Body of pancreas (tissue), 4 donors: ENCODE results near the gene SEMA6C.

Source experiments
- POLR2A ChIP-seq, 3 donors: fragments of 450-650 bp; IDR thresholded peaks; one replicate each; pipeline ENCODE4 v1.6.1; 2016; ENCODE audit warnings: antibody characterized with exemption in 3 of 3, mild to moderate bottlenecking in 2 of 3
- TF ChIP-seq, protein P1 (sequence below), 7 experiments: fragments of 450-650 bp in 4 of 7; fragments of 200-600 bp in 3 of 7; sonication (generic) in 3 of 7; IDR thresholded peaks; one replicate each; pipeline ENCODE4 v1.5.1; 2016 to 2019; ENCODE audit warnings: antibody characterized with exemption in 7 of 7

DNA sequence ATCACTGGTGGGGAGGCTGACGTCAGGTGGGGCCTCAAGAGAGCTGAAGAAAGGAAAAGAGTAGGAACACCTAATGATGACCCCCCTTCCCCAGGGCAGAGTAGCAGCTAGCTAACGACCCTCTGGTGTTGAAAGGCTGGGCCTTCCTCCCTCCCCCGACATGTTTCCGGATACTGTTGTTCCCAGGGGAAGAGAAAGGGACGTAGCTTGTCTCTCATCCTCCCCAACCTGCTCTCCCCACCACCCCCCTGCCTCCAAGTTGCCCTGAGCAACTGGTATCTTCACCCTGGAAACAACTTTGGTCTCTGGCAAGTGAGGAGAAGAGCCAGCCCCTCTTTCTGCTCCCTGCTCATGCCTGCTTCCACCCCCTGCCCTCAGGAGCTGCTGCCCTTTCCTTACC is 2.4 kb downstream of the SEMA6C start:
- TF ChIP-seq, protein P1, sequence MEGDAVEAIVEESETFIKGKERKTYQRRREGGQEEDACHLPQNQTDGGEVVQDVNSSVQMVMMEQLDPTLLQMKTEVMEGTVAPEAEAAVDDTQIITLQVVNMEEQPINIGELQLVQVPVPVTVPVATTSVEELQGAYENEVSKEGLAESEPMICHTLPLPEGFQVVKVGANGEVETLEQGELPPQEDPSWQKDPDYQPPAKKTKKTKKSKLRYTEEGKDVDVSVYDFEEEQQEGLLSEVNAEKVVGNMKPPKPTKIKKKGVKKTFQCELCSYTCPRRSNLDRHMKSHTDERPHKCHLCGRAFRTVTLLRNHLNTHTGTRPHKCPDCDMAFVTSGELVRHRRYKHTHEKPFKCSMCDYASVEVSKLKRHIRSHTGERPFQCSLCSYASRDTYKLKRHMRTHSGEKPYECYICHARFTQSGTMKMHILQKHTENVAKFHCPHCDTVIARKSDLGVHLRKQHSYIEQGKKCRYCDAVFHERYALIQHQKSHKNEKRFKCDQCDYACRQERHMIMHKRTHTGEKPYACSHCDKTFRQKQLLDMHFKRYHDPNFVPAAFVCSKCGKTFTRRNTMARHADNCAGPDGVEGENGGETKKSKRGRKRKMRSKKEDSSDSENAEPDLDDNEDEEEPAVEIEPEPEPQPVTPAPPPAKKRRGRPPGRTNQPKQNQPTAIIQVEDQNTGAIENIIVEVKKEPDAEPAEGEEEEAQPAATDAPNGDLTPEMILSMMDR (IDR thresholded peaks at IDR 0.05), result no peak
- no peak for TF ChIP-seq POLR2A (IDR thresholded peaks at IDR 0.05)
